Heart left ventricle (tissue), 16 donors: ENCODE results near the gene HDGFL3. TPM values are rescaled to one million over a fixed set of nuclear protein-coding genes. Genes with fewer than 3 reads are reported as not detected.
"Not testable (repeated sequence)": the region's sequence is repeated elsewhere in the genome, so short reads cannot be mapped to it uniquely, and the experiment has no call there.

ENCODE experiments used
- ATAC-seq, 4 donors: fragments of 200-7000 bp; cut with Tn5 transposase; one replicate each; pipeline ENCODE4 v1.9.1; 2020 to 2022; ENCODE audit warnings: moderate library complexity in 4 of 4, mild to moderate bottlenecking in 3 of 4, moderate number of reproducible peaks in 1 of 4
- DNase-seq, 5 donors: peaks; one replicate each; pipeline ENCODE4 v3.0.0-alpha.2; 2020
- H3K27ac ChIP-seq, 12 donors: fragments of 200-600 bp; sonication (generic) in 4 of 12; one replicate each; pipeline versions ENCODE4 v1.5.0 to v1.8.0; 2016 to 2022; ENCODE audit warnings: mild to moderate bottlenecking in 2 of 12
- H3K27me3 ChIP-seq, 9 donors: fragments of 200-600 bp; sonication (generic) in 2 of 9; one replicate each; pipeline versions ENCODE4 v1.5.1 to v1.8.0; 2016 to 2022; ENCODE audit warnings: mild to moderate bottlenecking in 3 of 9
- H3K36me3 ChIP-seq, 9 donors: fragments of 200-600 bp; sonication (generic) in 2 of 9; one replicate each; pipeline versions ENCODE4 v1.5.0 to v1.8.0; 2018 to 2022; ENCODE audit warnings: mild to moderate bottlenecking in 2 of 9
- H3K4me1 ChIP-seq, 12 donors: fragments of 200-600 bp; sonication (generic) in 4 of 12; one replicate each; pipeline versions ENCODE4 v1.5.0 to v1.8.0; 2016 to 2022; ENCODE audit warnings: mild to moderate bottlenecking in 3 of 12
- H3K4me3 ChIP-seq, 12 donors: fragments of 200-600 bp; sonication (generic) in 4 of 12; one replicate each; pipeline versions ENCODE4 v1.5.0 to v1.8.0; 2017 to 2022; ENCODE audit warnings: mild to moderate bottlenecking in 9 of 12, moderate library complexity in 4 of 12
- H3K9me3 ChIP-seq, 12 donors: fragments of 200-600 bp; sonication (generic) in 4 of 12; one replicate each; pipeline versions ENCODE4 v1.5.0 to v1.8.0; 2016 to 2022; ENCODE audit warnings: mild to moderate bottlenecking in 1 of 12
- POLR2A ChIP-seq, 2 donors: fragments of 450-650 bp; IDR thresholded peaks; one replicate each; pipeline ENCODE4 v1.6.1; 2017; ENCODE audit warnings: antibody characterized with exemption in 2 of 2, mild to moderate bottlenecking in 2 of 2, moderate library complexity in 2 of 2
- WGBS, 4 donors: extraction: QIAGEN DNeasy Blood & Tissue Kit in 2 of 4; methylation state at CpG; one replicate each; pipeline versions ENCODE4 v1.1.5 to v1.1.7; 2013 to 2018; 5-methylcytosine and 5-hydroxymethylcytosine counted together
- intact Hi-C, 10 donors: fragments of 100-400 bp; cut with DNase I; formaldehyde crosslinking; loops; one replicate each; pipeline versions ENCODE4 v1.11.1 to v1.14.2; 2022
- polyA plus RNA-seq, 2 donors: library from polyadenylated mRNA; stranded (reverse); fragments of 200-250 nt; gene quantifications; one replicate each; pipeline ENCODE4 v1.2.3, GENCODE V29; 2013
- total RNA-seq, 9 donors: library from RNA; depleted of rRNA in 2 of 9; stranded (reverse); fragments of >200 nt in 2 of 9; fragmentation: NEBNext Ultra II Directional in 3 of 9; extraction: Animal tissue kit (Norgen Biotek cat#: 25700) in 3 of 9; gene quantifications; one replicate each; pipeline versions ENCODE4 v1.1.0 to v1.2.4, GENCODE V29; 2016 to 2023
- TF ChIP-seq, protein P1 (sequence below), 12 donors: fragments of 200-600 bp; sonication (generic) in 4 of 12; IDR thresholded peaks; one replicate each; pipeline versions ENCODE4 v1.5.0 to v1.8.0; 2018 to 2022; ENCODE audit warnings: antibody characterized with exemption in 12 of 12, mild to moderate bottlenecking in 5 of 12
- donor health status: ischemic (EF 13 %, LVEDD 7.1; RV severe dilation, severe dysfunction).
- donor health status: healthy with polysubstance abuse.
- donor health status: DM: no; HTN: yes; CAD: no.
- donor health status: DM: no; HTN: no; CAD: no.
- donor health status: ischemic (EF 25% LVEDD 6.9; RV normal size, moderate dysfunction).
- donor health status: ischemic (EF 25% LVEDD 5.7; RV mildly dilated, moderate dysfunction).
- donor health status: healthy.
- donor health status: DM: yes; HTN: yes; CAD: no.
- donor health status: ischemic (EF 35%, LVEDD 5.7; RV mildly dilated, moderate dysfunction).
- donor health status: nonischemic (EF 11% LVEDD 7.7; RV severe dilation, severe dysfunction).
- donor health status: DM: yes; HTN: yes; CAD: no.
- donor health status: PGD.
- donor health status: ischemic (EF 29% LVEDD 5.4; RV normal size, mild dysfunction).
- donor health status: nonischemic (EF 23%, LVEDD 6.1; RV moderate dilation, normal function).

The HDGFL3 gene
- total and polyA plus RNA-seq, 11 donors, result 9.6 to 50.7 (median 33.9) TPM

DNA sequence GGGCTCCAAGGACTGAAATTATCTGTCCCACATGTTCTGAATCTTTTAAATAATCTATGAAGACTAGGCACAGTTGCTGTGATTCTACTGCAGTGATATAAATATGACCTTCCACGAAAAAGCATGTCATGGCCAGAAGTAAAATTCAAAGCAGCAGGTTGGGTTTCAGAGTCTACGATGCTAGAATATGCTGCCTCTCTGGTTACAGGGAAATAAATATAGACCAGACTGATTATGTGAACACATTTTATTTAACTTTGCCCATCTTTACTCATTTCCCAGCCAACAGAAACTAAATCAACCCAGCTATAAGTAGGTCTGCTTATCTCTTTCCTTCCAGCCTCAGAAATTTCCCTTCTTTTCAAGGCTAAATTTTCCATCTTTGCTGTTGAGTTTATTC is 120.0 kb downstream of the HDGFL3 start:
- ATAC-seq, result no peak
- 57 to 67% (median 61%) methylated on average over 2 of the region's 2 CpGs for WGBS, 4 donors
- TF ChIP-seq POLR2A (IDR thresholded peaks at IDR 0.05), result no peak
- TF ChIP-seq, protein P1, sequence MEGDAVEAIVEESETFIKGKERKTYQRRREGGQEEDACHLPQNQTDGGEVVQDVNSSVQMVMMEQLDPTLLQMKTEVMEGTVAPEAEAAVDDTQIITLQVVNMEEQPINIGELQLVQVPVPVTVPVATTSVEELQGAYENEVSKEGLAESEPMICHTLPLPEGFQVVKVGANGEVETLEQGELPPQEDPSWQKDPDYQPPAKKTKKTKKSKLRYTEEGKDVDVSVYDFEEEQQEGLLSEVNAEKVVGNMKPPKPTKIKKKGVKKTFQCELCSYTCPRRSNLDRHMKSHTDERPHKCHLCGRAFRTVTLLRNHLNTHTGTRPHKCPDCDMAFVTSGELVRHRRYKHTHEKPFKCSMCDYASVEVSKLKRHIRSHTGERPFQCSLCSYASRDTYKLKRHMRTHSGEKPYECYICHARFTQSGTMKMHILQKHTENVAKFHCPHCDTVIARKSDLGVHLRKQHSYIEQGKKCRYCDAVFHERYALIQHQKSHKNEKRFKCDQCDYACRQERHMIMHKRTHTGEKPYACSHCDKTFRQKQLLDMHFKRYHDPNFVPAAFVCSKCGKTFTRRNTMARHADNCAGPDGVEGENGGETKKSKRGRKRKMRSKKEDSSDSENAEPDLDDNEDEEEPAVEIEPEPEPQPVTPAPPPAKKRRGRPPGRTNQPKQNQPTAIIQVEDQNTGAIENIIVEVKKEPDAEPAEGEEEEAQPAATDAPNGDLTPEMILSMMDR (IDR thresholded peaks at IDR 0.05), result no peak
- H3K9me3 ChIP-seq, result no peaks in the 10 kb centered on the region
- intact Hi-C loops, result no loop called here
- no peaks in the 10 kb centered on the region for H3K36me3 ChIP-seq
- H3K4me1 ChIP-seq, result peaks cover 0 to 11% (median 0%) of the 10 kb centered on the region in 12 donors
- DNase-seq, result no peak
- no peak overlapping the region for H3K4me3 ChIP-seq
- H3K27me3 ChIP-seq, result no peaks in the 10 kb centered on the region
- no peak overlapping the region for H3K27ac ChIP-seq

DNA sequence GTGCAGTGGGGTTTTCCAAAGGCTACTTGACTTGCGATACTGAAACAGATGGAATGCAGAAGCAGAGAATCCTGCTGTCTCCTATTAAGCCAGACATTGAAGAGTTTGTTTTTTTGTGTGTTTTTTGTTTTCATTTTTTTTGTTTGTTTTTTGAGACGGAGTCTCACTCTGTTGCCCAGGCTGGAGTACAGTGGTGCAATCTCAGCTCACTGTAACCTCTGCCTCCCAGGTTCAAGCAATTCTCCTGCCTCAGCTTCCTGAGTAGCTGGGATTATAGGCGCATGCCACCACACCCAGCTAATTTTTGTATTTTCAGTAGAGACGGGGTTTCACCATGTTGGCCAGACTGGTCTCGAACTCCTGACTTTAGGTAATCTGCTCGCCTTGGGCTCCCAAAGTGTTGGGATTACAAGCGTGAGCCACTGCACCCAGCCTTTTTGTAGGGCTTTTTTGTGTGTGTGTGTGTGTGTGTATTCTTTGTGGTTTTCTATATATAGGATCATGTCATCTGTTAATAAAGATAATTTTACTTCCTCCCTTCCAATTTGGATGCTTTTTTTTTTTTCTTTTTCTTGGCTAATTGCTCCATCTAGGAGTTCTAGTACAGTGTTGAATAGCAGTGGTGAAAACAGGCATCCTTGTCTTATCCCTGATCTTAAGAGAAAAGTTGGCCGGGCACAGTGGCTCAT is 121.6 kb downstream of the HDGFL3 start:
- H3K27me3 ChIP-seq, DNase-seq, H3K27ac ChIP-seq, H3K4me3 ChIP-seq, H3K4me1 ChIP-seq, ATAC-seq, H3K36me3 ChIP-seq, H3K9me3 ChIP-seq, intact Hi-C loops: not testable (repeated sequence)
- WGBS, 4 donors, result 88 to 90% (median 89%) methylated on average over 8 of the region's 8 CpGs

DNA sequence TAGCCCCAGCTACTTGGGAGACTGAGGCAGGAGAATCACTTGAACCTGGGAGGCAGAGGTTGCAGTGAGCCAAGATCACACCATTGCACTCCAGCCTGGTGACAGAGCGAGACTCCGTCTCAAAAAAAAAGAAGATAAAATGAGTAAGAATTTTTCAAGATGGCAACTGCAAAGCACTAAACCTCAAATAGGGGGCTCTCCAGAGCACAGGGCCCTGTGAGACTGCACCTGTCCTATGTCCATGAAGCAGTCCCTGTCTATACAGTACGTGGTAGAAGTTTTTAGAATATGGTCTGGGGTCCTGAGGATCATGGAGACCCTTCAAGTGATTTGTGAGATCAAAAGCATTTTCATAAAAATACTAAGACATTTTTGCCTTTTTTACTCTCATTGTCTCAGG is 122.2 kb downstream of the HDGFL3 start:
- H3K4me3 ChIP-seq, H3K27me3 ChIP-seq, H3K27ac ChIP-seq, H3K36me3 ChIP-seq, intact Hi-C loops, H3K9me3 ChIP-seq, ATAC-seq, H3K4me1 ChIP-seq, DNase-seq: not testable (repeated sequence)
- WGBS, 4 donors, result 84 to 91% (median 86%) methylated on average over 3 of the region's 3 CpGs

DNA sequence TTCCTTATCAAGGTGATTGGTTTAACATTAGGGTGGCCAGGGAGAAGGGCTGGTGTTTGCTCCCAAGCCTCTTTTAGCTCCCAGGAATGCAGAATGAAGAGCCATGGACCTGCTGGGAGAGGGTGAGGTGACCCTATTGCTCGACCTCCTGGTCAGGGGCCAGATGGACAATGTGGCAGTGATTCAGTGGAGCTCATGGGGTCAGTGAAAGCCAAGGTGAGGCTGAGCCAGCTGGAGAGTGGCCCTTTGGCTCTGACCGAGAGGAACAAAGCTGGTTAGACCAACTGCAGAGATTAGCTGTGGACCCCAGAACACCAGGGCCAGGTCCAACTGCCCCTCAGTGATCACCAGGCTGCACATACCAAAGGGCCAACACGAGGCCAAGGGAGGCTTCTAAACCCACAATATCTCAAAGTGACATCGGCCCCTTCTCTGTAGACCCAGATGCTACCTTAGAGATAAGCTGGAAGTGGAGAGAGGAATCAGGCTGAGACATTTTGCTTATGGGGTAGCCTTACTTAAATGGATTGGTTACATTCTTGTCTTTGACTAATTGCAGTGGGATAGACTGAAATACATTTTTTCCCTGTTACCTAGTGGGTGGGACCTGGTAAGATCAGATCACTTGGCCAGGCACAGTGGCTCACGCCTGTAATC is 124.8 kb downstream of the HDGFL3 start:
- no peaks in the 10 kb centered on the region for H3K9me3 ChIP-seq
- no peak overlapping the region for H3K4me3 ChIP-seq
- H3K4me1 ChIP-seq, result peaks cover 0 to 3% (median 0%) of the 10 kb centered on the region in 12 donors
- no peak for TF ChIP-seq POLR2A (IDR thresholded peaks at IDR 0.05)
- TF ChIP-seq, protein P1 (IDR thresholded peaks at IDR 0.05), result no peak
- DNase-seq (no peak), ATAC-seq (no peak)
- H3K27me3 ChIP-seq, result peaks cover 0 to 6% (median 0%) of the 10 kb centered on the region in 9 donors
- no peaks in the 10 kb centered on the region for H3K36me3 ChIP-seq
- intact Hi-C loops, result no loop called here
- no peak overlapping the region for H3K27ac ChIP-seq
- WGBS, 4 donors, result 66 to 76% (median 71%) methylated on average over 5 of the region's 5 CpGs

DNA sequence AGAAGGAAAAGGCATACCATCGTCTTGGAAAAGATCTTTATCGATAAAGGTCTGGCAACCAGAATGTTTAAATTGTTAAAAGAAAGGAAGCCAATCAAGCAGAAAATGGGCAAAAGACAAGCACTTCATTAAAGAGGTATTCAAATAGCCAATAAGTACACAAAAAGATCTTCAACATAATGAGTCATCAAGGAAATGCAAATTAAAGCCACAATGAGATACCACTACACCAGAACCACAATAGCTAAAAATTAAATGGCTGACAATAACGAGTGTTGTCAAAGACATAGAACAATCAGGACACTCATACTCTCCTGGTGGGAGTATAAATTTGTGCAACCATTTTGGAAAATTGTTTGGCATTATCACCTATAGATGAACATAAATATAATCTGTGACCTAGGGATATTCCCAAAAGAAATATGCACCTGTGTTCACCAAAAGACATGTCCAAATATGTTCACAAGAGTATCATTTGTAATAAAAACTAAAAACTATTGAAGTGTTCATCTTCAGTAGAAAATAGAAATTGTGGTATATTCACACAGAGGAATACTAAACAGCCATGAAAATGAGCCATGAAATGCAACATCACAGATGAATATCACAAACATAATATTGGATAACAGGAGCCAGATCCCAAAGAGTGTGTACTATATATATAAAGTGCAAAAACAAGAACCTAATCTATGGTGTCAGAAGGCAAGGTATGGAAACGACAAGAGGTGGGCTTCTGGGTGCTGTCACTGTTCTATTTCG is 126.2 kb downstream of the HDGFL3 start:
- DNase-seq (no peak), ATAC-seq (no peak)
- peaks cover 0 to 9% (median 4%) of the 10 kb centered on the region in 12 donors for H3K4me1 ChIP-seq
- intact Hi-C loops, result no loop called here
- peaks cover 0 to 6% (median 0%) of the 10 kb centered on the region in 9 donors for H3K27me3 ChIP-seq
- no peaks in the 10 kb centered on the region for H3K9me3 ChIP-seq
- H3K27ac ChIP-seq, result no peak overlapping the region
- WGBS, 4 donors, result 73 to 81% (median 76%) methylated on average over 5 of the region's 5 CpGs
- TF ChIP-seq, protein P1 (IDR thresholded peaks at IDR 0.05), result no peak
- TF ChIP-seq POLR2A (IDR thresholded peaks at IDR 0.05), result no peak
- no peaks in the 10 kb centered on the region for H3K36me3 ChIP-seq
- no peak overlapping the region for H3K4me3 ChIP-seq
